ENCODE data around the gene NOP10.

The NOP10 gene

GRCh38 chr15:34337557-34338306 is 5.2 kb downstream of the NOP10 start, which contains the start of gene SLC12A6:
SLC12A6 (minus strand) TSS chr15:34337781; CDS start chr15:34336680, 1,101 bp downstream.
- TF ChIP-seq GATA2 (IDR thresholded peaks at IDR 0.05; ENCODE audit: low read depth, low read length) (no peak; the same call in 1 of the 2 replicates), GATA3 (IDR thresholded peaks at IDR 0.05; ENCODE audit: low read depth, low read length) (no peak)

- TF ChIP-seq GATA3 (IDR thresholded peaks at IDR 0.05; ENCODE audit: low read depth, low read length) = no peak
- no peak for TF ChIP-seq GATA2 (IDR thresholded peaks at IDR 0.05; ENCODE audit: low read depth, low read length)
Observed at GRCh38 chr15:34336991-34337556, 5.9 kb downstream of the NOP10 start.

- no peak for TF ChIP-seq GATA3 (IDR thresholded peaks at IDR 0.05; ENCODE audit: low read depth, low read length)
- TF ChIP-seq GATA2 (IDR thresholded peaks at IDR 0.05; ENCODE audit: low read depth, low read length) = no peak
Observed at GRCh38 chr15:34336231-34336990, 6.5 kb downstream of the NOP10 start.

GRCh38 chr15:34335176-34336032 is 7.5 kb downstream of the NOP10 start:
- no peak for TF ChIP-seq GATA3 (IDR thresholded peaks at IDR 0.05; ENCODE audit: low read depth, low read length)
- no peak for TF ChIP-seq GATA2 (IDR thresholded peaks at IDR 0.05; ENCODE audit: low read depth, low read length)

- TF ChIP-seq GATA3 (IDR thresholded peaks at IDR 0.05; ENCODE audit: low read depth, low read length) (no peak), GATA2 (IDR thresholded peaks at IDR 0.05; ENCODE audit: low read depth, low read length) (no peak)
Observed at GRCh38 chr15:34334672-34335071, 8.3 kb downstream of the NOP10 start.

GRCh38 chr15:34332553-34333120 is 10.3 kb downstream of the NOP10 start:
- TF ChIP-seq GATA3 (IDR thresholded peaks at IDR 0.05; ENCODE audit: low read depth, low read length) = no peak

GRCh38 chr15:34331809-34332208 is 11.1 kb downstream of the NOP10 start:
- TF ChIP-seq GATA2 (IDR thresholded peaks at IDR 0.05; ENCODE audit: low read depth, low read length) = no peak
- no peak for TF ChIP-seq GATA3 (IDR thresholded peaks at IDR 0.05; ENCODE audit: low read depth, low read length)

GRCh38 chr15:34330279-34330678 is 12.7 kb downstream of the NOP10 start:
- no peak for TF ChIP-seq GATA3 (IDR thresholded peaks at IDR 0.05; ENCODE audit: low read depth, low read length)
- no peak for TF ChIP-seq GATA2 (IDR thresholded peaks at IDR 0.05; ENCODE audit: low read depth, low read length)

GRCh38 chr15:34329006-34329405 is 13.9 kb downstream of the NOP10 start:
- TF ChIP-seq GATA3 (IDR thresholded peaks at IDR 0.05; ENCODE audit: low read depth, low read length) = no peak

- TF ChIP-seq GATA3 (IDR thresholded peaks at IDR 0.05; ENCODE audit: low read depth, low read length) = no peak
- no peak for TF ChIP-seq GATA2 (IDR thresholded peaks at IDR 0.05; ENCODE audit: low read depth, low read length)
Observed at GRCh38 chr15:34327906-34328305, 15.0 kb downstream of the NOP10 start.

GRCh38 chr15:34325368-34325767 is 17.6 kb downstream of the NOP10 start:
- no peak for TF ChIP-seq GATA2 (IDR thresholded peaks at IDR 0.05; ENCODE audit: low read depth, low read length)

- TF ChIP-seq GATA3 (IDR thresholded peaks at IDR 0.05; ENCODE audit: low read depth, low read length) (no peak), GATA2 (IDR thresholded peaks at IDR 0.05; ENCODE audit: low read depth, low read length) (no peak)
Observed at GRCh38 chr15:34324933-34325332, 18.0 kb downstream of the NOP10 start.

GRCh38 chr15:34323217-34323616 is 19.7 kb downstream of the NOP10 start:
- no peak for TF ChIP-seq GATA3 (IDR thresholded peaks at IDR 0.05; ENCODE audit: low read depth, low read length)
